HEK293 (cell line): ENCODE measurements around the gene TMEM255A.

Experiments used
- BCL11A ChIP-seq: fragments of 450-650 bp; formaldehyde crosslinking; IDR thresholded peaks from 2 replicates; pipeline ENCODE4 v1.5.1; 2016; ENCODE audit warnings: low read depth, missing biosample characterization, missing genetic modification characterization
- GLIS1 ChIP-seq: fragments of 450-650 bp; formaldehyde crosslinking; IDR thresholded peaks from 2 replicates; pipeline ENCODE4 v1.5.1; 2016; ENCODE audit warnings: missing biosample characterization, missing genetic modification characterization
- GLIS2 ChIP-seq: fragments of 450-650 bp; formaldehyde crosslinking; IDR thresholded peaks from 2 replicates; pipeline ENCODE4 v1.5.1; 2016; ENCODE audit warnings: missing biosample characterization, missing genetic modification characterization
- HOXA7 ChIP-seq: sonication (generic); formaldehyde crosslinking; IDR thresholded peaks from 2 replicates; pipeline ENCODE4 v1.8.1; 2022; ENCODE audit warnings: missing genetic modification reagents, borderline replicate concordance
- MZF1 ChIP-seq: fragments of 450-650 bp; formaldehyde crosslinking; IDR thresholded peaks from 2 replicates; pipeline ENCODE4 v1.5.1; 2017; ENCODE audit warnings: missing biosample characterization, missing genetic modification characterization, borderline replicate concordance
- PATZ1 ChIP-seq: fragments of 450-650 bp; formaldehyde crosslinking; IDR thresholded peaks from 2 replicates; pipeline ENCODE4 v1.5.1; 2016; ENCODE audit warnings: missing biosample characterization, missing genetic modification characterization
- PRDM10 ChIP-seq: fragments of 450-650 bp; formaldehyde crosslinking; IDR thresholded peaks from 2 replicates; pipeline ENCODE4 v1.5.1; 2016; ENCODE audit warnings: missing biosample characterization, missing genetic modification characterization
- RBAK ChIP-seq: fragments of 450-650 bp; formaldehyde crosslinking; IDR thresholded peaks from 2 replicates; pipeline ENCODE4 v1.5.1; 2016; ENCODE audit warnings: missing biosample characterization, missing genetic modification characterization
- YY1 ChIP-seq: fragments of 450-650 bp; formaldehyde crosslinking; IDR thresholded peaks from 2 replicates; pipeline ENCODE4 v1.5.1; 2018; ENCODE audit warnings: missing biosample characterization, missing genetic modification characterization
- ZBTB20 ChIP-seq: fragments of 450-650 bp; formaldehyde crosslinking; IDR thresholded peaks from 2 replicates; pipeline ENCODE4 v1.5.1; 2016; ENCODE audit warnings: missing biosample characterization, missing genetic modification characterization
- ZBTB21 ChIP-seq: fragments of 450-650 bp; formaldehyde crosslinking; IDR thresholded peaks from 2 replicates; pipeline ENCODE4 v1.5.1; 2017; ENCODE audit warnings: missing biosample characterization, missing genetic modification characterization
- ZBTB48 ChIP-seq: fragments of 450-650 bp; formaldehyde crosslinking; IDR thresholded peaks from 2 replicates; pipeline ENCODE4 v1.5.1; 2016; ENCODE audit warnings: missing biosample characterization, missing genetic modification characterization
- ZBTB6 ChIP-seq: fragments of 450-650 bp; formaldehyde crosslinking; IDR thresholded peaks from 2 replicates; pipeline ENCODE4 v1.5.1; 2017; ENCODE audit warnings: missing biosample characterization, missing genetic modification characterization
- ZEB2 ChIP-seq: fragments of 450-650 bp; formaldehyde crosslinking; IDR thresholded peaks from 2 replicates; pipeline ENCODE4 v1.5.1; 2016; ENCODE audit warnings: missing biosample characterization, missing genetic modification characterization
- ZFP69B ChIP-seq: fragments of 450-650 bp; formaldehyde crosslinking; IDR thresholded peaks from 2 replicates; pipeline ENCODE4 v1.5.1; 2016; ENCODE audit warnings: missing biosample characterization, missing genetic modification characterization
- ZIC2 ChIP-seq: fragments of 450-650 bp; formaldehyde crosslinking; IDR thresholded peaks from 2 replicates; pipeline ENCODE4 v1.5.1; 2016; ENCODE audit warnings: missing biosample characterization, missing genetic modification characterization
- ZNF184 ChIP-seq: fragments of 450-650 bp; IDR thresholded peaks from 2 replicates; pipeline ENCODE4 v1.5.1; 2018; ENCODE audit warnings: missing biosample characterization, mild to moderate bottlenecking, missing genetic modification characterization
- ZNF202 ChIP-seq: fragments of 450-650 bp; formaldehyde crosslinking; IDR thresholded peaks from 2 replicates; pipeline ENCODE4 v1.5.1; 2016; ENCODE audit warnings: missing biosample characterization, missing genetic modification characterization, borderline replicate concordance
- ZNF211 ChIP-seq: fragments of 450-650 bp; formaldehyde crosslinking; IDR thresholded peaks from 2 replicates; pipeline ENCODE4 v1.5.1; 2016; ENCODE audit warnings: low read depth, missing biosample characterization, missing genetic modification characterization
- ZNF223 ChIP-seq: fragments of 450-650 bp; formaldehyde crosslinking; IDR thresholded peaks from 2 replicates; pipeline ENCODE4 v1.5.1; 2016; ENCODE audit warnings: missing biosample characterization, missing genetic modification characterization
- ZNF274 ChIP-seq, 2 experiments: fragments of 200-500 bp in 1 of 2; fragments of 450-650 bp in 1 of 2; sonication (Bioruptor generic) in 1 of 2; formaldehyde crosslinking in 1 of 2; IDR thresholded peaks; 2 replicates each; pipeline versions ENCODE4 v1.5.1 to v1.6.1; 2014 to 2016; ENCODE audit warnings: borderline replicate concordance in 1 of 2, inconsistent platforms in 1 of 2, low read length in 1 of 2, missing biosample characterization in 1 of 2, missing genetic modification characterization in 1 of 2
- ZNF302 ChIP-seq: fragments of 450-650 bp; formaldehyde crosslinking; IDR thresholded peaks from 2 replicates; pipeline ENCODE4 v1.5.1; 2016; ENCODE audit warnings: missing biosample characterization, missing genetic modification characterization, low read depth
- ZNF341 ChIP-seq: fragments of 450-650 bp; formaldehyde crosslinking; IDR thresholded peaks from 2 replicates; pipeline ENCODE4; 2016; ENCODE audit warnings: low read depth, missing biosample characterization, missing genetic modification characterization
- ZNF362 ChIP-seq: fragments of 450-650 bp; formaldehyde crosslinking; IDR thresholded peaks from 2 replicates; pipeline ENCODE4 v1.5.1; 2016; ENCODE audit warnings: missing biosample characterization, missing genetic modification characterization
- ZNF394 ChIP-seq: fragments of 450-650 bp; formaldehyde crosslinking; IDR thresholded peaks from 2 replicates; pipeline ENCODE4 v1.5.1; 2016; ENCODE audit warnings: missing biosample characterization, missing genetic modification characterization, mild to moderate bottlenecking, moderate library complexity, borderline replicate concordance
- ZNF423 ChIP-seq: fragments of 450-650 bp; formaldehyde crosslinking; IDR thresholded peaks from 2 replicates; pipeline ENCODE4 v1.5.1; 2016; ENCODE audit warnings: missing biosample characterization, missing genetic modification characterization
- ZNF48 ChIP-seq: fragments of 450-650 bp; formaldehyde crosslinking; IDR thresholded peaks from 2 replicates; pipeline ENCODE4 v1.5.1; 2016; ENCODE audit warnings: missing biosample characterization, missing genetic modification characterization
- ZNF501 ChIP-seq: fragments of 450-650 bp; formaldehyde crosslinking; IDR thresholded peaks from 2 replicates; pipeline ENCODE4 v1.5.1; 2016; ENCODE audit warnings: missing biosample characterization, missing genetic modification characterization
- ZNF521 ChIP-seq: fragments of 450-650 bp; formaldehyde crosslinking; IDR thresholded peaks from 2 replicates; pipeline ENCODE4 v1.5.1; 2017; ENCODE audit warnings: missing biosample characterization, mild to moderate bottlenecking, missing genetic modification characterization
- ZNF580 ChIP-seq: fragments of 450-650 bp; formaldehyde crosslinking; IDR thresholded peaks from 2 replicates; pipeline ENCODE4 v1.5.1; 2016; ENCODE audit warnings: missing biosample characterization, missing genetic modification characterization
- ZNF621 ChIP-seq: fragments of 450-650 bp; formaldehyde crosslinking; IDR thresholded peaks from 2 replicates; pipeline ENCODE4 v1.5.1; 2017; ENCODE audit warnings: missing biosample characterization, missing genetic modification characterization
- ZNF777 ChIP-seq: fragments of 450-650 bp; formaldehyde crosslinking; IDR thresholded peaks from 2 replicates; pipeline ENCODE4 v1.5.1; 2017; ENCODE audit warnings: missing biosample characterization, missing genetic modification characterization, borderline replicate concordance
- ZNF843 ChIP-seq: fragments of 450-650 bp; formaldehyde crosslinking; IDR thresholded peaks from 2 replicates; pipeline ENCODE4 v1.5.1; 2016; ENCODE audit warnings: missing biosample characterization, missing genetic modification characterization

Gene TMEM255A

GRCh38 chrX:120250522-120251271, 60.6 kb downstream of the TMEM255A start, which contains the start of gene ZBTB33 (continued):
- TF ChIP-seq PRDM10 (tag by site-specific recombination) (no peak), ZNF580 (no peak), ZNF211 (no peak), GLIS1 (tag by site-specific recombination) (peak; percentile 66), ZNF621 (tag by site-specific recombination) (no peak), MZF1 (tag by site-specific recombination) (no peak), ZEB2 (tag by site-specific recombination) (peak; percentile 5; the same call in 1 of the 2 replicates), RBAK (no peak), ZIC2 (peak; percentile 19; the same call in 1 of the 2 replicates), HOXA7 (CRISPR knock-in tag) (no peak), ZNF223 (tag by site-specific recombination) (no peak), ZFP69B (tag by site-specific recombination) (0 out of 2 replicates have a peak, but pooled peaks have one; percentile 15), ZNF274 (IDR thresholded peaks at IDR 0.05; ENCODE audit: low read length) (no peak), ZNF274 (tag by site-specific recombination; IDR thresholded peaks at IDR 0.05; ENCODE audit: borderline replicate concordance) (no peak), ZNF843 (peak; percentile 13; the same call in 1 of the 2 replicates), ZNF184 (no peak), ZNF48 (tag by site-specific recombination) (no peak), ZNF302 (tag by site-specific recombination) (no peak), ZBTB48 (tag by site-specific recombination) (peak; percentile 85), ZNF521 (tag by site-specific recombination) (no peak), PATZ1 (tag by site-specific recombination) (peak; percentile 81), ZNF423 (no peak), ZNF777 (tag by site-specific recombination) (no peak), ZNF341 (tag by site-specific recombination) (no peak; the same call in 1 of the 2 replicates), GLIS2 (tag by site-specific recombination) (peak; percentile 61; the same call in 1 of the 2 replicates), ZBTB20 (peak; percentile 55; the same call in 1 of the 2 replicates), ZBTB21 (peak; percentile 21; the same call in 1 of the 2 replicates), ZNF362 (tag by site-specific recombination) (no peak), ZNF202 (tag by site-specific recombination) (no peak), ZNF501 (no peak), YY1 (tag by site-specific recombination) (no peak), ZBTB6 (tag by site-specific recombination) (no peak), ZNF394 (tag by site-specific recombination) (peak; percentile 80; the same call in 1 of the 2 replicates), BCL11A (no peak)
